ENCODE measurements around the gene CDK5. TPM values are rescaled to one million over a fixed set of nuclear protein-coding genes. Genes with fewer than 3 reads are reported as not detected.
"Not testable (repeated sequence)": the region's sequence is repeated elsewhere in the genome, so short reads cannot be mapped to it uniquely, and the experiment has no call there.

CDK5 gene
- total RNA-seq, 1 donor from 2014 or later, result 27.0 TPM

DNA sequence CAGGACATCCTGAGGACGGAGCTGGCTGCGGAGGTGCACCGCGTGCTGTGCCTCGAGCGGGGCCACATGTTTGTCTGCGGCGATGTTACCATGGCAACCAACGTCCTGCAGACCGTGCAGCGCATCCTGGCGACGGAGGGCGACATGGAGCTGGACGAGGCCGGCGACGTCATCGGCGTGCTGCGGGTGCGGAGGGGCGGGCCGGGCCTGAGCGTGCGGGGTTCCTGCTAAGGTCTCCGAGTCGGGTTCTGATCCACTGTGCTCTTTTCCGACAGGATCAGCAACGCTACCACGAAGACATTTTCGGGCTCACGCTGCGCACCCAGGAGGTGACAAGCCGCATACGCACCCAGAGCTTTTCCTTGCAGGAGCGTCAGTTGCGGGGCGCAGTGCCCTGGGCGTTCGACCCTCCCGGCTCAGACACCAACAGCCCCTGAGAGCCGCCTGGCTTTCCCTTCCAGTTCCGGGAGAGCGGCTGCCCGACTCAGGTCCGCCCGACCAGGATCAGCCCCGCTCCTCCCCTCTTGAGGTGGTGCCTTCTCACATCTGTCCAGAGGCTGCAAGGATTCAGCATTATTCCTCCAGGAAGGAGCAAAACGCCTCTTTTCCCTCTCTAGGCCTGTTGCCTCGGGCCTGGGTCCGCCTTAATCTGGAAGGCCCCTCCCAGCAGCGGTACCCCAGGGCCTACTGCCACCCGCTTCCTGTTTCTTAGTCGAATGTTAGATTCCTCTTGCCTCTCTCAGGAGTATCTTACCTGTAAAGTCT is 43.8 kb downstream of the CDK5 start:
- peak overlapping the region; percentile 24 for H3K4me3 ChIP-seq (ENCODE audit: low read depth, low read length)
- TF ChIP-seq, protein P1, sequence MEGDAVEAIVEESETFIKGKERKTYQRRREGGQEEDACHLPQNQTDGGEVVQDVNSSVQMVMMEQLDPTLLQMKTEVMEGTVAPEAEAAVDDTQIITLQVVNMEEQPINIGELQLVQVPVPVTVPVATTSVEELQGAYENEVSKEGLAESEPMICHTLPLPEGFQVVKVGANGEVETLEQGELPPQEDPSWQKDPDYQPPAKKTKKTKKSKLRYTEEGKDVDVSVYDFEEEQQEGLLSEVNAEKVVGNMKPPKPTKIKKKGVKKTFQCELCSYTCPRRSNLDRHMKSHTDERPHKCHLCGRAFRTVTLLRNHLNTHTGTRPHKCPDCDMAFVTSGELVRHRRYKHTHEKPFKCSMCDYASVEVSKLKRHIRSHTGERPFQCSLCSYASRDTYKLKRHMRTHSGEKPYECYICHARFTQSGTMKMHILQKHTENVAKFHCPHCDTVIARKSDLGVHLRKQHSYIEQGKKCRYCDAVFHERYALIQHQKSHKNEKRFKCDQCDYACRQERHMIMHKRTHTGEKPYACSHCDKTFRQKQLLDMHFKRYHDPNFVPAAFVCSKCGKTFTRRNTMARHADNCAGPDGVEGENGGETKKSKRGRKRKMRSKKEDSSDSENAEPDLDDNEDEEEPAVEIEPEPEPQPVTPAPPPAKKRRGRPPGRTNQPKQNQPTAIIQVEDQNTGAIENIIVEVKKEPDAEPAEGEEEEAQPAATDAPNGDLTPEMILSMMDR (IDR thresholded peaks at IDR 0.05; ENCODE audit: insufficient read depth, low read length, poor library complexity, severe bottlenecking), result no peak
- H3K27me3 ChIP-seq (ENCODE audit: control insufficient read depth, insufficient read depth, low read length), result peaks cover 59% of the 10 kb centered on the region
- DNase-seq (ENCODE audit: low read depth), result no peak
- H3K36me3 ChIP-seq (ENCODE audit: control insufficient read depth, insufficient read depth, low read length), result no peaks in the 10 kb centered on the region

DNA sequence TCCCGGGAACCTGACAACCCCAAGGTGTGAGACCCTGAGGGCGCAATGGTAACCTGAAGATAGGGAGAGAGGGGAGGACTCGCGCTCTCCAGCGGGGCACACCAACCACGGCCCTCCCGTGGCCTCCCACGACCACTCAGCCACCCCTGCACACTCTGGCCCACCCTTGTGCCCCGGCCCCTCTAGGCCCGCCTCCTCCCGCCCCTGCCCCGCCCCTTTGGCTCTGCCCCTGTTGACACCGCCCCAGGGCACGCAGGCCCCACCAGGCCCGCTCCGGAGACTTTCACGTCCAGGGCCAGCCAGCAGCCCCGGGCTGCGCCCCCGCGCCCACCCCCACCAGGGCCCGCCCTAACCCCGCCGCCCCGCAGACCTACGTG is 44.4 kb downstream of the CDK5 start:
- no peak for DNase-seq (ENCODE audit: low read depth)
- peaks cover 56% of the 10 kb centered on the region for H3K27me3 ChIP-seq (ENCODE audit: control insufficient read depth, insufficient read depth, low read length)
- TF ChIP-seq, protein P1 (IDR thresholded peaks at IDR 0.05; ENCODE audit: insufficient read depth, low read length, poor library complexity, severe bottlenecking), result no peak
- H3K4me3 ChIP-seq (ENCODE audit: low read depth, low read length), result peak overlapping the region; percentile 24
- no peaks in the 10 kb centered on the region for H3K36me3 ChIP-seq (ENCODE audit: control insufficient read depth, insufficient read depth, low read length)

DNA sequence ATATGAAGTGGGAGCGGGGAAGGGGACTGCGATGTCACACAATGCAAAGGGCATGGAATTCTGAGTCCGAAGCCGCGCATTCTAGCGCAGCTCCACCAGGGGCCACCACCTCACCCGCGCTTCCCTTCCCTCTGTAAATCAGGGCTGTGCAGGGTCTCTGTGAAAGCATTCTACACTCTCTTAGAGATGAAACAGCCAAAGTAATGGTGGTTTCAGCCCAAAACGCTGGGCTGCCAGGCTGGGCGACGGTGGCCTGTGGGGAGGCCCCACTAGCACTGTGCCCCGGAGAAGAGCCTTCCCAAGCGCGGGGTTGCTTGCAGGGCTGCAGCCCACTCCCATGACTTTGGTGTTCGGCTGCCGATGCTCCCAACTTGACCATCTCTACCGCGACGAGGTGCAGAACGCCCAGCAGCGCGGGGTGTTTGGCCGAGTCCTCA is 44.8 kb downstream of the CDK5 start:
- Histone ChIP-seq H3K4me3 (ENCODE audit: low read depth, low read length) (no peak overlapping the region), H3K36me3 (ENCODE audit: control insufficient read depth, insufficient read depth, low read length) (no peaks in the 10 kb centered on the region), H3K27me3 (ENCODE audit: control insufficient read depth, insufficient read depth, low read length) (peaks cover 52% of the 10 kb centered on the region)
- TF ChIP-seq, protein P1 (IDR thresholded peaks at IDR 0.05; ENCODE audit: insufficient read depth, low read length, poor library complexity, severe bottlenecking), result peak; percentile 80
- no peak for DNase-seq (ENCODE audit: low read depth)

DNA sequence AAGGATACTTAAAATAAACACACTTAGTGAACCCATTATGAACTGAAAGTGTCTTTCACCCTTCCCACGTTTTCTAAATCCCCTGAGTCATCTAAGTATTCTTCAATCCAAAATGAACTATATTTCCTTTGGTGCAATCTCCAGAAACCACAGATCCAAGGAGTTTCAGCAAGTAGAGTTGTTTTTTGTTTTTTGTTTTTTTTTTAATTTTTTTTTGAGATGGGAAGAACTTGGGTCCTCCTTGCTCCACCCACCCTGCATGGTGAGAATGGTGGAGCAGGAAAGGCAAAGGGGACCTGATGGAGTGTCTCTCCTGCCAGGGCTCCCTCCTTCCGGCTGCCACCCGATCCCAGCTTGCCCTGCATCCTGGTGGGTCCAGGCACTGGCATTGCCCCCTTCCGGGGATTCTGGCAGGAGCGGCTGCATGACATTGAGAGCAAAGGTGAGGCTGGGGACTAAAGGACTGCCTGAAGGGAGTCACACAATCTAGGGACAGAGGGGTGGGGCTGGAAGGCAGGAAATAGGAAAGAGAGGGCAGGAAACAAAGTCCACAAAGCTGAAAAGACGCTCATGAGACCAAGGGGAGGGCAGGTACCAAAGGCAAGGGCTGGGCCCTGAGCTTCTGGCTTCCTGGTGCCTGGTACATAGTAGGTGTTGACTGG is 45.5 kb downstream of the CDK5 start:
- DNase-seq (ENCODE audit: low read depth), result no peak
- H3K27me3 ChIP-seq (ENCODE audit: control insufficient read depth, insufficient read depth, low read length), result peaks cover 45% of the 10 kb centered on the region
- TF ChIP-seq, protein P1 (IDR thresholded peaks at IDR 0.05; ENCODE audit: insufficient read depth, low read length, poor library complexity, severe bottlenecking), result no peak
- no peaks in the 10 kb centered on the region for H3K36me3 ChIP-seq (ENCODE audit: control insufficient read depth, insufficient read depth, low read length)
- H3K4me3 ChIP-seq (ENCODE audit: low read depth, low read length), result no peak overlapping the region

DNA sequence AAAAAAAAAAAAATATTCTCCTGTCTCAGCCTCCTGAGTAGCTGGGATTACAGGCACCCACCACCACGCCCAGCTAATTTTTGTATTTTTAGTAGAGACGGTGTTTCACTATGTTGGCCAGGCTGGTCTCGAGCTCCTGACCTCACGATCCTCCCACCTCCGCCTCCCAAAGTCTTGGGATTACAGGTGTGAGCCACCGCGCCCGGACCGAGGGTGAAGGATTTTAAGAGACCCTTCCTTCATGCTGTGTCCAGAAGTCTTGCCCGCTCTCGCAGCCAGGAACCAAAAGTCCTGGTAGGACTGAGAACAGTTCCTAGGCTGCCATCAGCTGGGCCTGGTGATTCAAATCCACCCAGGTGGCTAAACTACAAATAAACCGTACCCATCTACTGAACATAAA is 46.1 kb downstream of the CDK5 start:
- H3K4me3 ChIP-seq (ENCODE audit: low read depth, low read length); H3K36me3 ChIP-seq (ENCODE audit: control insufficient read depth, insufficient read depth, low read length); DNase-seq (ENCODE audit: low read depth): not testable (repeated sequence)
- H3K27me3 ChIP-seq (ENCODE audit: control insufficient read depth, insufficient read depth, low read length), result peaks cover 41% of the 10 kb centered on the region

DNA sequence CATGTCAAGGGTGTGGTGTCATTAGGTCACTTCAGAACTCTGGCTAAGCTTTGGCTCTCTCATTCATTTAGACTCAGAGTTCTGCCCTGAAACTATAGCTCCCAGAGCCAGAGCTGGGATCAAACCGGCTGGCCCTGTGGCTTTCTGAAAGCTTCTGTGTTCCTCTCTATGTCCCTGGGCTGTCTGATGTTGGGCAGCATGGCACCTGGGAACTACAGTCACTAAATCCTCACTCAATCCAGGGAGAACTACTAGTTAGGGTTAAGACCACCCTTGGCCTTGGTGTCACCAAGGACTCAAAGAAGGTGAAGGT is 46.6 kb downstream of the CDK5 start:
- H3K36me3 ChIP-seq (ENCODE audit: control insufficient read depth, insufficient read depth, low read length), result no peaks in the 10 kb centered on the region
- no peak for DNase-seq (ENCODE audit: low read depth)
- no peak overlapping the region for H3K4me3 ChIP-seq (ENCODE audit: low read depth, low read length)
- TF ChIP-seq, protein P1 (IDR thresholded peaks at IDR 0.05; ENCODE audit: insufficient read depth, low read length, poor library complexity, severe bottlenecking), result no peak
- peaks cover 38% of the 10 kb centered on the region for H3K27me3 ChIP-seq (ENCODE audit: control insufficient read depth, insufficient read depth, low read length)
